22Rv1 (cell line): ENCODE data around the gene ENSA.

Experiments
- CTCF ChIP-seq: fragments of 450-650 bp; IDR thresholded peaks from 2 replicates; pipeline ENCODE4 v1.5.1; 2017; ENCODE audit warnings: mild to moderate bottlenecking
- ZFX ChIP-seq: fragments of 450-650 bp; IDR thresholded peaks from 2 replicates; pipeline ENCODE4 v1.6.1; 2017; ENCODE audit warnings: antibody characterized with exemption, borderline replicate concordance

- TF ChIP-seq CTCF, result no peak
- no peak for TF ChIP-seq ZFX
Measured at GRCh38 chr1:150578272-150579109, 50.9 kb downstream of the ENSA start.
